Ascending aorta (tissue), 2 donors: ENCODE measurements around the gene YY2. TPM values are rescaled to one million over a fixed set of nuclear protein-coding genes. Genes with fewer than 3 reads are reported as not detected.

Experiments used
- DNase-seq, 2 donors: peaks; one replicate each; pipeline ENCODE4 v3.0.0-alpha.2; 2019; ENCODE audit warnings: low spot score in 2 of 2
- H3K27ac ChIP-seq, 2 donors: fragments of 200-600 bp; sonication (generic); one replicate each; pipeline ENCODE4 v1.5.1; 2016 to 2017; ENCODE audit warnings: mild to moderate bottlenecking in 1 of 2
- H3K27me3 ChIP-seq: fragments of 200-600 bp; sonication (generic); one replicate; pipeline ENCODE4 v1.5.1; 2017
- H3K36me3 ChIP-seq, 2 donors: fragments of 200-600 bp; sonication (generic); one replicate each; pipeline ENCODE4 v1.5.1; 2016
- H3K4me1 ChIP-seq, 2 donors: fragments of 200-600 bp; sonication (generic); one replicate each; pipeline ENCODE4 v1.5.1; 2016 to 2017; ENCODE audit warnings: mild to moderate bottlenecking in 1 of 2
- H3K4me3 ChIP-seq, 2 donors: fragments of 200-600 bp; sonication (generic); one replicate each; pipeline ENCODE4 v1.5.1; 2016 to 2017; ENCODE audit warnings: mild to moderate bottlenecking in 1 of 2
- H3K9me3 ChIP-seq, 2 donors: fragments of 200-600 bp; sonication (generic); one replicate each; pipeline ENCODE4 v1.5.1; 2016
- CTCF ChIP-seq, 3 experiments: fragments of 200-600 bp in 2 of 3; fragments of 450-650 bp in 1 of 3; sonication (generic) in 2 of 3; IDR thresholded peaks; one replicate each; pipeline ENCODE4 v1.5.1; 2016 to 2019; ENCODE audit warnings: antibody characterized with exemption in 3 of 3, mild to moderate bottlenecking in 1 of 3, moderate library complexity in 1 of 3
- intact Hi-C: fragments of 100-400 bp; cut with DNase I; formaldehyde crosslinking; loops from one replicate; pipeline ENCODE4 v1.15.1; 2023
- total RNA-seq: library from RNA; depleted of rRNA; stranded (reverse); fragments of >200 nt; gene quantifications from one replicate; pipeline ENCODE4 v1.1.0, GENCODE V29; 2016

YY2 gene
- not detected for total RNA-seq

DNA sequence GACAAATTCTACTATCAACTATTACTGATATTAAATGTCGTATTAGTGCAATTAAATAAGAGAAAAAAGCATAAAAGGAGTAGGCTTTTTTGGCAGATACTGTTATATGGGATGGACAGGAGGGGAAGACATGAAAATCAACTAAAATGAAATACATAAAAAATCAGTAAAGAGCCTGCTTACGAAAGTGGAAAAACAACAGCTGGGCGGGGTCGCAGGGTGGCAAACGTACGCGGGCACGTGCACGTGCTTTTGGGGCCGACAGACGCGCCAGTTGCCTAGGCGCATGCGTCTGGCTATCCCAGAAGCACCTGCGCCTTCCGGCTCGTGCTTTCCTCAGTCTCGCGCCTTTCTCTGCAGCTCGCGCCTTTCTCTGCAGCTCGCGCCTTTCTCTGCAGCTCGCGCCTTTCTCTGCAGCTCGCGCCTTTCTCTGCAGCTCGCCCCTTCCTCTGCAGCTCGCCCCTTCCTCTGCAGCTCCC, at the start of gene YY2:
YY2 (plus strand) TSS at position 51 of the 479 bp plus-strand sequence. CDS start 498 bp downstream, outside the sequence.
- TF ChIP-seq CTCF (IDR thresholded peaks at IDR 0.05): no peak
- no peaks in the 10 kb centered on the region for H3K9me3 ChIP-seq

GRCh38 chrX:21806691-21807090, 49.1 kb upstream of the YY2 start:
- Histone ChIP-seq H3K27me3 (no peaks in the 10 kb centered on the region), H3K9me3 (no peaks in the 10 kb centered on the region), H3K4me1 (no peaks in the 10 kb centered on the region), H3K36me3 (no peaks in the 10 kb centered on the region), H3K27ac (no peak overlapping the region), H3K4me3 (no peak overlapping the region)
- DNase-seq: no peak
- no peak for TF ChIP-seq CTCF (IDR thresholded peaks at IDR 0.05)
- intact Hi-C loops: no loop called here

More for the DNA sequence above, at the start of gene YY2:
- intact Hi-C loops: no loop called here
- Histone ChIP-seq H3K27ac (no peak within 1 kb of the TSS), H3K36me3 (peaks cover 0 to 16% of the 10 kb centered on the region in 2 donors), H3K4me3 (no peak within 1 kb of the TSS), H3K27me3 (no peaks in the 10 kb centered on the region), H3K4me1 (no peaks in the 10 kb centered on the region)
- DNase-seq: no peak

GRCh38 chrX:21811832-21812231, 44.0 kb upstream of the YY2 start:
- H3K4me1 ChIP-seq: no peaks in the 10 kb centered on the region
- intact Hi-C loops: no loop called here
- TF ChIP-seq CTCF (IDR thresholded peaks at IDR 0.05): no peak
- DNase-seq: no peak
- no peaks in the 10 kb centered on the region for H3K36me3 ChIP-seq
- H3K4me3 ChIP-seq: no peak overlapping the region
- no peak overlapping the region for H3K27ac ChIP-seq
- H3K9me3 ChIP-seq: no peaks in the 10 kb centered on the region
- no peaks in the 10 kb centered on the region for H3K27me3 ChIP-seq

GRCh38 chrX:21812628-21813027, 43.2 kb upstream of the YY2 start:
- no peaks in the 10 kb centered on the region for H3K4me1 ChIP-seq
- no peak for TF ChIP-seq CTCF (IDR thresholded peaks at IDR 0.05)
- no peaks in the 10 kb centered on the region for H3K9me3 ChIP-seq
- H3K36me3 ChIP-seq: no peaks in the 10 kb centered on the region
- intact Hi-C loops: no loop called here
- no peaks in the 10 kb centered on the region for H3K27me3 ChIP-seq
- H3K27ac ChIP-seq: no peak overlapping the region
- DNase-seq: no peak
- no peak overlapping the region for H3K4me3 ChIP-seq

DNA sequence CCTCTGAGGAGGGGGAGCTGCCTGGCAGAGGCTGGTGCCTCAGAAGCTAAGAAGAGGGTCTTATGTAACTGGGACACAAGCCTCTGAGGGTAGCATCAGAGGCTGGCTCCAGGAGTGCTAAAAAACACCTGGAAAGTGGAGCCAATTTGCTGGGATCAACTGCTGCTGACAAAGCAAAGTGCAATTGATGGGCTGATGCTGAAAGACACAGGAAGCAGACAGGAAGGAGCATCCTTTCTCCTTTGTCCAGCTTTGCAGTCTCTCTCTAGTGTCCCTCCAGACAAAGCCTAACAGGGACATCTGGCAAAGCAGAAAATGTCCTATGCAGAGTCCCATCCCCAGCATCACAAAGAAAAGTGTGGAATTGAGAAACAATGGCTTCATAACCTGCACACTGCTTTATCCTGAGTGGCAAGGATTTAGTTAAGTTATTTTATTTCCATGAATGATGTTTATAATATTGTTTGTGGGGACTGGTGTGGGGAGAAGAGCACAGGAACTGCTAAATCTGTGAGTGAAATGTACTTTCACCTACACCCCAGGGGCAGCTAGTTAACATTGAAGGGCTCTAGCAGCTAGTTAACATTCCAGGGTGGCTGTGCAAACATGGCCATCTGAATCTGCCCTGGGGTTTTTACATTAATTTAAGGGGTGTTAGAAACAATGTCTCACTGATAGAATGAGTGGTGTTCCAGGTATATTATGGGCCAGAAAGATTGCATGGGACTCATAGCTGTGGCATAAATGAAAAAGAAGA, 42.0 kb upstream of the YY2 start:
- H3K27ac ChIP-seq: no peak overlapping the region
- H3K27me3 ChIP-seq: no peaks in the 10 kb centered on the region
- H3K36me3 ChIP-seq: no peaks in the 10 kb centered on the region
- no peaks in the 10 kb centered on the region for H3K4me1 ChIP-seq
- no peak overlapping the region for H3K4me3 ChIP-seq
- H3K9me3 ChIP-seq: no peaks in the 10 kb centered on the region
- no peak for TF ChIP-seq CTCF (IDR thresholded peaks at IDR 0.05)
- intact Hi-C loops: no loop called here
- no peak for DNase-seq
